HEK293 (cell line): ENCODE results near the gene GLCCI1.

Experiments used
- CTCF ChIA-PET: fragments of 350-600 bp; formaldehyde crosslinking; extraction: SDS; loops from one replicate; lab custom pipeline; 2021; ENCODE audit warnings: antibody characterized with exemption; lab: Yijun Ruan, JAX
- POLR2A ChIA-PET: fragments of 300-600 bp; formaldehyde crosslinking; extraction: SDS; loops from one replicate; lab custom pipeline; 2020; ENCODE audit warnings: antibody characterized with exemption, inconsistent platforms; lab: Yijun Ruan, JAX
- H3K27ac ChIP-seq: fragments of 200-500 bp; sonication (Bioruptor generic); 2 replicates; pipeline ENCODE4 v1.5.1; 2014; ENCODE audit warnings: low read depth, low read length, control low read depth, inconsistent platforms; ENCODE audit errors: extremely low read depth
- H3K36me3 ChIP-seq, 2 experiments: fragments of 200-500 bp in 1 of 2; sonication (Bioruptor generic) in 1 of 2; 1 replicate in 1 of 2; 2 replicates in 1 of 2; pipeline ENCODE4 v1.5.1; 2014 to 2017; ENCODE audit warnings: inconsistent platforms in 2 of 2, low read length in 2 of 2; ENCODE audit not compliant: control insufficient read depth in 2 of 2, insufficient read depth in 1 of 2
- H3K4me1 ChIP-seq: fragments of 200-500 bp; sonication (Bioruptor generic); 2 replicates; pipeline ENCODE4 v1.5.1; 2014; ENCODE audit warnings: mild to moderate bottlenecking, low read length, inconsistent platforms; ENCODE audit not compliant: control insufficient read depth, insufficient read depth
- H3K4me3 ChIP-seq: 2 replicates; pipeline ENCODE4 v1.5.1; 2011; ENCODE audit warnings: low read depth, mild to moderate bottlenecking, control low read depth, low read length, moderate library complexity
- H3K9me3 ChIP-seq: fragments of 200-500 bp; sonication (Bioruptor generic); 2 replicates; pipeline ENCODE4 v1.5.1; 2014; ENCODE audit warnings: low read depth, low read length, inconsistent platforms; ENCODE audit not compliant: control insufficient read depth, insufficient read depth
- HOXA7 ChIP-seq: sonication (generic); formaldehyde crosslinking; IDR thresholded peaks from 2 replicates; pipeline ENCODE4 v1.8.1; 2022; ENCODE audit warnings: missing genetic modification reagents, borderline replicate concordance
- HOXD13 ChIP-seq: sonication (generic); formaldehyde crosslinking; IDR thresholded peaks from 2 replicates; pipeline ENCODE4 v1.8.0; 2022; ENCODE audit warnings: missing genetic modification reagents, borderline replicate concordance
- KLF17 ChIP-seq: fragments of 450-650 bp; formaldehyde crosslinking; IDR thresholded peaks from 2 replicates; pipeline ENCODE4 v1.5.1; 2016; ENCODE audit warnings: missing biosample characterization, missing genetic modification characterization
- MEIS1 ChIP-seq: sonication (generic); formaldehyde crosslinking; IDR thresholded peaks from 2 replicates; pipeline ENCODE4 v1.8.1; 2022; ENCODE audit warnings: missing genetic modification reagents, mild to moderate bottlenecking, borderline replicate concordance
- PRDM6 ChIP-seq: fragments of 450-650 bp; formaldehyde crosslinking; IDR thresholded peaks from 2 replicates; pipeline ENCODE4 v1.5.1; 2017; ENCODE audit warnings: missing biosample characterization, missing genetic modification characterization
- SP2 ChIP-seq: fragments of 450-650 bp; formaldehyde crosslinking; IDR thresholded peaks from 2 replicates; pipeline ENCODE4 v1.5.1; 2016; ENCODE audit warnings: missing biosample characterization, missing genetic modification characterization
- ZFP41 ChIP-seq: fragments of 450-650 bp; formaldehyde crosslinking; IDR thresholded peaks from 2 replicates; pipeline ENCODE4 v1.5.1; 2016; ENCODE audit warnings: missing biosample characterization, missing genetic modification characterization, borderline replicate concordance
- ZNF114 ChIP-seq: fragments of 450-650 bp; formaldehyde crosslinking; IDR thresholded peaks from 2 replicates; pipeline ENCODE4 v1.5.0; 2017; ENCODE audit warnings: missing biosample characterization, missing genetic modification characterization
- ZNF175 ChIP-seq: fragments of 450-650 bp; formaldehyde crosslinking; IDR thresholded peaks from 2 replicates; pipeline ENCODE4 v1.5.1; 2016; ENCODE audit warnings: missing biosample characterization, missing genetic modification characterization
- ZNF280C ChIP-seq: fragments of 450-650 bp; formaldehyde crosslinking; IDR thresholded peaks from 2 replicates; pipeline ENCODE4 v1.5.1; 2016; ENCODE audit warnings: missing biosample characterization, missing genetic modification characterization
- ZNF449 ChIP-seq: fragments of 450-650 bp; formaldehyde crosslinking; IDR thresholded peaks from 2 replicates; pipeline ENCODE4 v1.5.1; 2017; ENCODE audit warnings: missing biosample characterization, mild to moderate bottlenecking, missing genetic modification characterization, moderate library complexity
- ZNF48 ChIP-seq: fragments of 450-650 bp; formaldehyde crosslinking; IDR thresholded peaks from 2 replicates; pipeline ENCODE4 v1.5.1; 2016; ENCODE audit warnings: missing biosample characterization, missing genetic modification characterization
- ZNF530 ChIP-seq: fragments of 450-650 bp; formaldehyde crosslinking; IDR thresholded peaks from 2 replicates; pipeline ENCODE4 v1.5.1; 2016; ENCODE audit warnings: low read depth, missing biosample characterization, missing genetic modification characterization
- ZNF585B ChIP-seq: fragments of 450-650 bp; formaldehyde crosslinking; IDR thresholded peaks from 2 replicates; pipeline ENCODE4 v1.5.1; 2016; ENCODE audit warnings: missing biosample characterization, missing genetic modification characterization
- ZNF610 ChIP-seq: fragments of 450-650 bp; formaldehyde crosslinking; IDR thresholded peaks from 2 replicates; pipeline ENCODE4 v1.5.1; 2016; ENCODE audit warnings: missing biosample characterization, missing genetic modification characterization, borderline replicate concordance
- ZNF639 ChIP-seq: fragments of 450-650 bp; formaldehyde crosslinking; IDR thresholded peaks from 2 replicates; pipeline ENCODE4 v1.5.1; 2016; ENCODE audit warnings: missing biosample characterization, missing genetic modification characterization
- ZNF692 ChIP-seq: fragments of 450-650 bp; formaldehyde crosslinking; IDR thresholded peaks from 2 replicates; pipeline ENCODE4 v1.5.1; 2016; ENCODE audit warnings: missing biosample characterization, missing genetic modification characterization
- ZNF777 ChIP-seq: fragments of 450-650 bp; formaldehyde crosslinking; IDR thresholded peaks from 2 replicates; pipeline ENCODE4 v1.5.1; 2017; ENCODE audit warnings: missing biosample characterization, missing genetic modification characterization, borderline replicate concordance

GLCCI1 gene

GRCh38 chr7:8063706-8064297 is 95.2 kb downstream of the GLCCI1 start (continued):
- TF ChIP-seq ZNF280C (tag by site-specific recombination): no peak

GRCh38 chr7:8064828-8065227 is 96.2 kb downstream of the GLCCI1 start:
- H3K9me3 ChIP-seq: no peaks in the 10 kb centered on the region
- H3K36me3 ChIP-seq: peaks cover 0 to 11% of the 10 kb centered on the region in 2 experiments
- ChIA-PET POLR2A (no interaction called here), CTCF (no interaction called here)
- H3K27ac ChIP-seq: no peak overlapping the region
- no peak for TF ChIP-seq ZNF777 (tag by site-specific recombination)
- TF ChIP-seq ZFP41 (tag by site-specific recombination): no peak
- no peak for TF ChIP-seq MEIS1 (CRISPR knock-in tag)
- H3K4me3 ChIP-seq: no peak overlapping the region
- H3K4me1 ChIP-seq: peaks cover 9% of the 10 kb centered on the region; the same call in 1 of the 2 replicates

- no peak overlapping the region for H3K27ac ChIP-seq
- CTCF ChIA-PET: no interaction called here
- H3K4me3 ChIP-seq: no peak overlapping the region
- no peak for TF ChIP-seq ZNF48
- TF ChIP-seq ZNF639 (tag by site-specific recombination): no peak
- TF ChIP-seq HOXD13 (CRISPR knock-in tag): no peak
- TF ChIP-seq ZNF692 (tag by site-specific recombination): no peak
- no peak for TF ChIP-seq KLF17 (tag by site-specific recombination)
- TF ChIP-seq ZNF585B (tag by site-specific recombination): no peak
- TF ChIP-seq ZNF449: no peak
- no peak for TF ChIP-seq HOXA7
- no peak for TF ChIP-seq PRDM6
- no peak for TF ChIP-seq ZNF114 (tag by site-specific recombination)
- no peak for TF ChIP-seq SP2 (tag by site-specific recombination)
- TF ChIP-seq ZNF175 (tag by site-specific recombination): no peak
- TF ChIP-seq ZNF530 (tag by site-specific recombination): no peak
- TF ChIP-seq ZNF610 (tag by site-specific recombination): no peak
- POLR2A ChIA-PET: no interaction called here
- H3K4me1 ChIP-seq: peaks cover 9% of the 10 kb centered on the region; the same call in 1 of the 2 replicates
- no peaks in the 10 kb centered on the region for H3K9me3 ChIP-seq
- peaks cover 0 to 6% of the 10 kb centered on the region in 2 experiments for H3K36me3 ChIP-seq
These were observed 96.8 kb downstream of the GLCCI1 start for GRCh38 chr7:8065356-8065813.
